GM18508 (cell line): ENCODE data around the gene PKP3.
"Not testable (repeated sequence)": the region's sequence is repeated elsewhere in the genome, so short reads cannot be mapped to it uniquely, and the experiment has no call there.

Experiments used
- ATAC-seq: cut with Tn5 transposase; IDR thresholded peaks from one replicate; pipeline ENCODE4 v1.9.1; 2021; ENCODE audit warnings: moderate number of reproducible peaks; ENCODE audit not compliant: insufficient read depth, unreplicated experiment

The PKP3 gene

DNA sequence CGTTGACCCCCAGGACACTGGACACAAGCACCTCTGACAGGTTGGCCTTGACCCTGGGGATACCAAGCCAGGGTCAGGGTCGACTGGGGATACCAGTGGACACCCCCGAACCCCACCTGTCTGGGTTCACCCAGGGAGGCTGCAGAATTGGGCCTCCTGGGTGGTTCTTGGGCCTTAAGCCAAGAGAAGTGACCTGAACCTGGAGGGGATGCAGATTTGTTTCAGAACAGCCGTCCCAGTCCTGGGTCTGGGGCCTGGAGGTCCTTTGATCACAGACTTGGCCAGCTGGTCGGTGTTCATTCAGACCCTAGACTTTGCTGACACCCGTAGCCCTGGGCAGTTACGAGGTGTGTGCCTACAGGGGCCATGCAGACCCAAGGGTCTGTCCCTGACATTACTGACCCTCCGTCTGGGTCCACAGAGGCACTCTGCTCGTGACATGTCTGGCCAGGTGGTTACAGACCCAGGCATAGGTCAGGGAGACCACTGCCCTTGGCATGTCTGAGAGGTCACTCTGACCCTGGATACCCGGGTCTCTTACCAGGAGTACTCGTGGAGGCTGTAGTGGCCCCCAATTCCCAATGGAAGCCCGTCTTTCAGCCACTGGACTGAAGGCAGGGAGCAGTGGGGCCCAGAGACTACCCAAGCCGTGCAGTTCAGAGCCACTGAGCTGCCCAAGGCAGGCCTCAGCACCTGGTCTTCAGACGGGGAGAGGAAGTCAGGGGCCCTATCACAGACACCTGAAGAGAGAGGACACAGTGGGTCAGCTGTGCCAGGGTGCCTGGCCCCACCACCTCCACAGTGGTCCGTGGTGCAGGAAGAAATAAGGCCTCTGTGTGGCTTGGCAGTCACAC lies 14.4 kb downstream of the PKP3 start:
- ATAC-seq, result no peak

DNA sequence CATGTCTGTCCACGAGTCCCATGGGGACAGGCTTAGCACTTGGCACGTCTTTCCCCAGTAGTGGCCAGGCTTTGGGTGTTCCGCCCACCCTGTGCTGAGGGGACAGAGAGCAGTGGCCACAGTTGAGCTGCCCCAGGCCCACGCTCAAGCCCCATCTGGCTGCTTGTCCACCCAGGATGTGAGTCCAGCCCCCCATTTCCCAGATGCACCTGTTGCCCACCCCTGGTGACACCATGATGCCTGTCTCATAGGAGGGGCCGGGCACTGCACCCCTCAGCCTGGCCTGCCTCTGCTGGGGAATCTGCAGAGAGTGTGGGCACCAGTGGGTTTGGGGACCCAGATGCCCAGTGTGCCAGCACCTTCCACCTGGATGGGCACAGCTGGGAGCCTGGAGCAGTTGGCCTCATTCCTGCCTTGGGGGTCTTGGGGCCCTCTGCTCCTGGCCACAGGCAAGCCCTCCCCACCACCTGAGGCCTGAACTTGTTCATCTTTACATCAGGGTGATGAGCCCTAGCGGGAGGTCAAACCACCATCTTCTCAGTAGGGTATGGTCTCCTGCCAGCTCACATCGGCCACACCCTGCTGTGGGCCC lies 15.1 kb downstream of the PKP3 start:
- ATAC-seq, result no peak

DNA sequence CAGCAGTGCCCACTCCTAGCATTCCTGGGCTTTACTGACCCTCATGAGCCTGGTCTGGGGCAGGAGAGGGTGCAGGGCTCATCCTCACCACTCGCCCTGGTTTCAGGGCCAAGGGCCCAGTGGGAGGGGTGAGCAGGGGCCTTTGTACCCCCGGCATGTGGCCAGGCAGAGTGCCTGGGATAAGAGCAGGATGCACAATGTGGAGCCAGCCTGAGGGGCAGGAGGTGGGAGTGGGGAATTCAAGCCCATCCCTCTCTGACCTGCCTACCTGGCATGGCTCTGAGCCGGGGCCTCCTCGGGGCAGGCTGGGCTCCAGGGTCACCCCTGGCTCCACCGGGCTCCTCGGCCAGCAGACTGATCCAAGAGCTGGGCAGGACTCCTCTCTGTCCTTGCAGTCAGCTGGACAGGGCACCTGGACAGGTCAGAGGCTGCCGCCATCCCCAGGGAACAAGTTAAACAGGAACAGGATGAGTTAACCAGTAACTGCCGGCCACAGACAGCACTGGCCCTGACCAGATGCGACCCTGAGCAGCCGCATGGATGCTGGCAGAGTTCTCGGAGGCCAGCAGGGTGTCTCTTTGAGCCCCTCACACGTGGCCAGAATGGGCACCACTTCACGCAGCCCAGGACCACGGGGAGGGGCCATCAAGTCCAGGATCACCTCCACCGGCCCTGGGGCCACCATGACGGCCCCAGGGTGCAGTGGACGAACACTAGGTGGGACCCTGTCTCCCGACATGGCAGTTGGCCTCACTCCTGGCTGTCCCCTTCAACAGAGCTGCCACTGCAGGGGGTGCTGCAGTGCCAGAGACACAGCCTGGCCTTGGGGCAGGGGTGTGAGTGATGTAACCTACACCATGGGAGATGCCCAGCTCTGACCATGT lies 15.8 kb downstream of the PKP3 start:
- ATAC-seq, result no peak

DNA sequence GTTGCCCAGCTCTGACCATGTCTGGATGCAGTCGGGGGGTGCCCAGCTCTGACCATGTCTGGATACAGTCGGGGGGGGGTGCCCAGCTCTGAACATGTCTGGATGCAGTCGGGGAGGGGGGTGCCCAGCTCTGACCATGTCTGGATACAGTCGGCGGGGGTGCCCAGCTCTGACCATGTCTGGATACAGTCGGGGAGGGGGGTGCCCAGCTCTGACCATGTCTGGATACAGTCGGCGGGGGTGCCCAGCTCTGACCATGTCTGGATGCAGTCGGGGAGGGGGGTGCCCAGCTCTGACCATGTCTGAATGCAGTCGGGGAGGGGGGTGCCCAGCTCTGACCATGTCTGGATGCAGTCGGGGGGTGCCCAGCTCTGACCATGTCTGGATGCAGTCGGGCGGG lies 16.7 kb downstream of the PKP3 start:
- ATAC-seq, result not testable (repeated sequence)

DNA sequence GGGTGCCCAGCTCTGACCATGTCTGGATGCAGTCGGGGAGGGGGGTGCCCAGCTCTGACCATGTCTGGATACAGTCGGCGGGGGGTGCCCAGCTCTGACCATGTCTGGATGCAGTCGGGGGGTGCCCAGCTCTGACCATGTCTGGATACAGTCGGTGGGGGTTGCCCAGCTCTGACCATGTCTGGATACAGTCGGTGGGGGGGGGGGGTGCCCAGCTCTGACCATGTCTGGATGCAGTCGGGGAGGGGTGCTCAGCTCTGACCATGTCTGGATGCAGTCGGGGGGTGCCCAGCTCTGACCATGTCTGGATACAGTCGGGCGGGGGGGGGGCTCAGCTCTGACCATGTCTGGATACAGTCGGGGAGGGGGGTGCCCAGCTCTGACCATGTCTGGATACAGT lies 17.5 kb downstream of the PKP3 start:
- not testable (repeated sequence) for ATAC-seq

DNA sequence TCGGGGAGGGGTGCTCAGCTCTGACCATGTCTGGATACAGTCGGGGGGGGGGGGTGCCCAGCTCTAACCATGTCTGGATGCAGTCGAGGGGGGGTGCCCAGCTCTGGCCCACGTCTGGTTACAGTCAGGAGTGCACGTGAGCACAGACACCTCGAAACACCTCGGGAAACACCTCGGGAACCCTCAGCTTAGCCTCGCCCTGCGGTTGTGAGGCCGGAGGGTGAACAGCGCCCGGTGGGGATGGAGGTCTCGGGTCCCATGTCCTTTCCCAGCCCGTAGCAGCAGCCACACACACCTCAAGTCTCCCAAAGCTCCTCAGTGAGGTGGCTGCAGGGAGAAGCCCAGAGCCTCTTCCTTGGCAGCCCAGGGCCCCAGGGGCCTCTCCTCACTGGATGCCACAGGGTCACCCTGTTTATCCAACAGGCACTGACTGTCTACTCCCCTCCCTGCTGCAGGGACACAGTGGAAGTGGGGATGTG lies 18.7 kb downstream of the PKP3 start:
- ATAC-seq, result no peak

GRCh38 chr11:413120-414081 lies 19.4 kb downstream of the PKP3 start:
- ATAC-seq, result no peak

DNA sequence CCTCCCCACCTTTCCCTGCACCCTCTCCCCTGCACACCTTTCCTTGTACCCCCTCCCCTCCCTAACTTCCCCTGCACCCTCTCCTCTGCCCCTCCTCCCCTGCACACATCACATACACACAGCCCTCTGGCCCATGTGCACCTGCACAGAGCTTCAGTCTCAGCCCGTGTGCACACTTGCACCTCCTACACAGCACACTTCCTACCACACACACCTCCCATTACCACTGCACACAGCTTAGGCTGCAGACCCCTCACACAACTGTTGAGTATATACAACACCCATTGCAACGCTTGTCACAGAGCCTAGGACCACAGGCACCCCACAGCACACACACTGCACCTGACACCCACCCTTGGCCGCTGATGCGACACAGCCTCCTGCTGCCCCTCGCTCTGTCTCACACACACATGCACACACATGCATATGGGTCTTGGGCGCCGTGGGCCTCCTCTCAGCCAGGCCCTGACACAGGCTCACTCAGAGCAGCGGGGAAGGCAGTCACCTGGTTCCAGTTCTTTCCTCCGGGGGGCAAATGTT lies 20.4 kb downstream of the PKP3 start:
- no peak for ATAC-seq

- ATAC-seq, result no peak
Measured at GRCh38 chr11:415640-416041, 21.6 kb downstream of the PKP3 start.

DNA sequence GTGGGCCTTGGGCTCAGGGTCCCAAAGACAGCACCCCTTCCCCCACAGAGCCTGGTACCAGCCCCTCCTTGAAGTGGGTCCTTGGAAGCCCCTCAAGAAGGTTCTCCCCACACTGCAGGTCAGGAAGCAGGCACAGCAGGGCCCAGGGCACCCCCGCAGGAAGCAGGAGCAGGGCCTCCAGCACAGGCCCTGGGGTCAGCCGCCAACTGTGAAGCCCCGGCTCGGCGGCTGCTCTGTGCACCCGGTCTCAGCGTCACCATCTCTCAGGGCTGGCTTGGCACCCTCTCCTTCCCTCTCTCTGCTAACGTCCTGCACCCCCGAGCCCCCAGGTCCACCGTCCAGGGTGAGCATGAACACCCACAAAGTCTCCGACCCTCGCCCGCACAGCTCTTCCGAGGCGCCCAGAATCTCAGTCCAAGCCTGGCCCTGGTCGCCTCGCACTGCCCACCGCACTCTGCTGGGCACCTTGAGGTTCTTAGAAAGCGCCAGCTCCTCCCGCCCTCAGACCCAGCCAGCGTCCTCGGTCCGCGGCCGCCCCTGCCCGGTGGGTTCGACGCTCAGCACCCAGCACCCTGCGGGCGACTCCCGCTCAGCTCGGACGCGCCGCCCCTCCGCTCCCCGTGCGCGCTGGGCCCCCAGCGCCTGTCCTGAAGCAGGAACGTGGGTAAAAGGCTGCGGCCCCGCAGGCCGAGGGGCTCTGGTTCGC lies 22.2 kb downstream of the PKP3 start:
- no peak for ATAC-seq

- no peak for ATAC-seq
Measured at GRCh38 chr11:416757-417621, 23.0 kb downstream of the PKP3 start.

- ATAC-seq, result no peak
Measured at GRCh38 chr11:417652-418342, 23.8 kb downstream of the PKP3 start.

- ATAC-seq, result no peak
Measured at GRCh38 chr11:418343-419247, 24.6 kb downstream of the PKP3 start.

GRCh38 chr11:419248-420005 lies 25.4 kb downstream of the PKP3 start:
- ATAC-seq, result no peak

GRCh38 chr11:420054-420910 lies 26.3 kb downstream of the PKP3 start:
- ATAC-seq, result no peak
